SK-N-MC (cell line): Measurements from ENCODE around the gene APOBEC3H.

Experiments
- DNase-seq: peaks from one replicate; pipeline ENCODE4 v3.0.0-alpha.2; 2011; ENCODE audit warnings: low read depth, low spot score
- H3K27ac ChIP-seq: fragments of 200-600 bp; sonication (generic); 2 replicates; pipeline ENCODE4 v1.5.1; 2016; ENCODE audit warnings: mixed run types
- H3K36me3 ChIP-seq: fragments of 200-600 bp; sonication (generic); 2 replicates; pipeline ENCODE4 v1.6.1; 2017; ENCODE audit warnings: antibody characterized with exemption, low read length, mixed read lengths; ENCODE audit not compliant: insufficient read depth
- H3K4me3 ChIP-seq: fragments of 200-600 bp; sonication (generic); 2 replicates; pipeline ENCODE4 v1.5.1; 2016
- H3K9ac ChIP-seq: fragments of 200-600 bp; sonication (generic); 2 replicates; pipeline ENCODE4 v1.8.0; 2017; ENCODE audit warnings: mixed run types, mixed read lengths; ENCODE audit not compliant: insufficient read length
- H3K9me3 ChIP-seq: fragments of 200-600 bp; sonication (generic); 2 replicates; pipeline ENCODE4 v1.6.1; 2017; ENCODE audit warnings: low read depth, mild to moderate bottlenecking, antibody characterized with exemption, low read length, moderate library complexity, mixed read lengths
- EZH2 ChIP-seq: fragments of 200-600 bp; sonication (generic); IDR thresholded peaks from one replicate; pipeline ENCODE4 v1.6.1; 2017; ENCODE audit warnings: antibody characterized with exemption
- FOXP2 ChIP-seq: optimal IDR thresholded peaks from 2 replicates; pipeline ENCODE3; 2011; ENCODE audit warnings: mild to moderate bottlenecking, moderate library complexity; ENCODE audit not compliant: insufficient read depth; ENCODE audit errors: extremely low read length, control extremely low read depth
- POLR2AphosphoS5 ChIP-seq: IDR thresholded peaks from 2 replicates; pipeline ENCODE4 v1.6.1; 2012; ENCODE audit warnings: mild to moderate bottlenecking, low read depth, low read length, borderline replicate concordance

The APOBEC3H gene

DNA sequence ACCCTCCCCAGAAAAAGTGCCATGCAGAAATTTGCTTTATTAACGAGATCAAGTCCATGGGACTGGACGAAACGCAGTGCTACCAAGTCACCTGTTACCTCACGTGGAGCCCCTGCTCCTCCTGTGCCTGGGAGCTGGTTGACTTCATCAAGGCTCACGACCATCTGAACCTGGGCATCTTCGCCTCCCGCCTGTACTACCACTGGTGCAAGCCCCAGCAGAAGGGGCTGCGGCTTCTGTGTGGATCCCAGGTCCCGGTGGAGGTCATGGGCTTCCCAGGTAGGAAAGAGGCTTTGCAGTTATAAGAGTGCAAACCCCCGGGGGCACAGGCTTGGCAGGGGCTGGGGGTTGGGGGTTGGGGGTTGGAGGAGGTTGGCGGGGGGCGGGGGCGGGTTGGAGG is 4.2 kb downstream of the APOBEC3H start:
- no peak overlapping the region for H3K4me3 ChIP-seq
- H3K9me3 ChIP-seq = no peaks in the 10 kb centered on the region
- TF ChIP-seq POLR2AphosphoS5 (no peak), FOXP2 (no peak), EZH2 (no peak)
- H3K9ac ChIP-seq = no peak overlapping the region
- no peak for DNase-seq
- no peaks in the 10 kb centered on the region for H3K36me3 ChIP-seq
- H3K27ac ChIP-seq = no peak overlapping the region

DNA sequence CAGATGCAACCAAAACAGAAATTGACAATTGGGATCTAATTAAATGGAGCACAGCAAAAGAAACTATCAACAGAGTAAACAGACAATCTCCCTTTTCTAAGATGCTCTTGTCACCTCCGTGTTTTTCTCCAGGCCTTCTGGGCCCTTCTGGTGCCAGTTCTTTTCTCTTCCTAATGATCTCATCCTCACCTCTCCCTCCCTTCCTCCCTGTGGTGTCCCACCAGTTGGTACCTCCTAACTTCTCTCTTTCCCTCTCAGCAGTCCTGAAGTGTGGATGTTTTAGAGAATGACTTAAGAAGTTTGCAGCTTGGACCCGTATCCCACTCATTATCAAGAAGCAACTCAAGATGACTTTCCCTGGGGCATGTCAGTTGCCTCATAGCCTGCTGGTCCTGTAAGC is 6.4 kb downstream of the APOBEC3H start:
- TF ChIP-seq POLR2AphosphoS5 (no peak), FOXP2 (no peak), EZH2 (no peak)
- Histone ChIP-seq H3K9me3 (no peaks in the 10 kb centered on the region), H3K4me3 (no peak overlapping the region), H3K36me3 (no peaks in the 10 kb centered on the region), H3K9ac (no peak overlapping the region), H3K27ac (no peak overlapping the region)
- no peak for DNase-seq

DNA sequence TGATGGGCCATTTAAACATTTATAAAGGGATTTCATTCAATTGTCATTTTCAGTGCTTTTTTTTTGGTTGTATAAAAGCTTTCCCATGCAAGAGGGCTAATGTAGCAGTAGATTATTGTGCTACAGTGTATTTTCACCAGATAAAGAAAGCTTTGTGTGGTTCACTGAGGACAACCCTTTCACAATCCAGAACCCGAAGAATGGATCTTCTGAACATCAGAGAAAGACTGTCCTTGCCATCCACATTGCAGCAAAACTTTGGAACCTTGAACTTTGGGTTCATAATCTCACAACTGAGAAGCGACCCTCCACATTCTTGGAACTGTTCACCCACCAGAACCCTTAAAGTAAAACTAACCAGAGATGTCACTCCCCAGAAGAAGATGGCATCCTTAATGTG is 9.3 kb downstream of the APOBEC3H start:
- no peak for DNase-seq
- Histone ChIP-seq H3K9ac (no peak overlapping the region), H3K4me3 (no peak overlapping the region), H3K9me3 (no peaks in the 10 kb centered on the region), H3K27ac (no peak overlapping the region), H3K36me3 (no peaks in the 10 kb centered on the region)
- TF ChIP-seq EZH2 = no peak
- no peak for TF ChIP-seq POLR2AphosphoS5
- no peak for TF ChIP-seq FOXP2

DNA sequence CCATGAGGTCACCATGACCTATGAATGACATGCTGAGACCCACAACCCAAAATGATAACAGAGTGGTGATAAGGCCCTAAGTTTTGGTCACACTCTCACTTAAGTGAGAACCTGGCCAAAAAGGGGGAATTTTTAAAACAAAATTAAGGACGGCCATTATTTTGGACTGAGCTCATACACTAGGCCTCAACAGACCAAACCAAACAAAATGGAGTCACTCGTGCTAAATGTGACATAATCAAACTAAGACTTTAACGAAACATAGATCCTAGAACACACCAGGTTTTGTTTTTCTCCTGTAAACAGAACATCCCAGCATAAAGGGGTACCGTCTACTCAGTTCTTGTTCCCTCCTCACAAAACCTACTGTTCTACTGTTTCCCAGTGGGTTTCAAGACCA is 11.4 kb downstream of the APOBEC3H start:
- H3K27ac ChIP-seq = no peak overlapping the region
- H3K9me3 ChIP-seq = no peaks in the 10 kb centered on the region
- no peak for TF ChIP-seq POLR2AphosphoS5
- TF ChIP-seq EZH2 = no peak
- no peak for TF ChIP-seq FOXP2
- no peak overlapping the region for H3K9ac ChIP-seq
- H3K36me3 ChIP-seq = no peaks in the 10 kb centered on the region
- DNase-seq = no peak
- no peak overlapping the region for H3K4me3 ChIP-seq

DNA sequence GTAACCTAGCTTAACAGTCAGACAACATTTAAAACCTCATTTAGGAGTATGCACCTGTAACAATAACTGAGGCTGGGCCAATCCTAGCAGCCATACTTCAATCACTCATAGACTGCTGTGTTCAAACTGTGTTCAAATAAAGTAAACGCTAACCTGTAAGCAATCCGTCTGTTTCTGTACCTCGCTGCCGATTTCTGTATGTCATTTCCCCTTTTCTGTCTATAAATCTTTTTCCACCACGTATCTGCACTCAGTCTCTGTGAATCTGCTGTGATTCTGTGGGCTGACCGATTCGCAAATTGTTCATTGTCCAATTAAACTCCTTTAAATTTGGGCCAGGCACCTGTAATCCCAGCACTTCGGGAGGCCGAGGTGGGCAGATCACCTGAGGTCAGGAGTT is 12.3 kb downstream of the APOBEC3H start:
- no peaks in the 10 kb centered on the region for H3K36me3 ChIP-seq
- no peak overlapping the region for H3K27ac ChIP-seq
- H3K9ac ChIP-seq = no peak overlapping the region
- TF ChIP-seq POLR2AphosphoS5 = no peak
- no peak for TF ChIP-seq FOXP2
- no peak overlapping the region for H3K4me3 ChIP-seq
- no peak for DNase-seq
- H3K9me3 ChIP-seq = no peaks in the 10 kb centered on the region

DNA sequence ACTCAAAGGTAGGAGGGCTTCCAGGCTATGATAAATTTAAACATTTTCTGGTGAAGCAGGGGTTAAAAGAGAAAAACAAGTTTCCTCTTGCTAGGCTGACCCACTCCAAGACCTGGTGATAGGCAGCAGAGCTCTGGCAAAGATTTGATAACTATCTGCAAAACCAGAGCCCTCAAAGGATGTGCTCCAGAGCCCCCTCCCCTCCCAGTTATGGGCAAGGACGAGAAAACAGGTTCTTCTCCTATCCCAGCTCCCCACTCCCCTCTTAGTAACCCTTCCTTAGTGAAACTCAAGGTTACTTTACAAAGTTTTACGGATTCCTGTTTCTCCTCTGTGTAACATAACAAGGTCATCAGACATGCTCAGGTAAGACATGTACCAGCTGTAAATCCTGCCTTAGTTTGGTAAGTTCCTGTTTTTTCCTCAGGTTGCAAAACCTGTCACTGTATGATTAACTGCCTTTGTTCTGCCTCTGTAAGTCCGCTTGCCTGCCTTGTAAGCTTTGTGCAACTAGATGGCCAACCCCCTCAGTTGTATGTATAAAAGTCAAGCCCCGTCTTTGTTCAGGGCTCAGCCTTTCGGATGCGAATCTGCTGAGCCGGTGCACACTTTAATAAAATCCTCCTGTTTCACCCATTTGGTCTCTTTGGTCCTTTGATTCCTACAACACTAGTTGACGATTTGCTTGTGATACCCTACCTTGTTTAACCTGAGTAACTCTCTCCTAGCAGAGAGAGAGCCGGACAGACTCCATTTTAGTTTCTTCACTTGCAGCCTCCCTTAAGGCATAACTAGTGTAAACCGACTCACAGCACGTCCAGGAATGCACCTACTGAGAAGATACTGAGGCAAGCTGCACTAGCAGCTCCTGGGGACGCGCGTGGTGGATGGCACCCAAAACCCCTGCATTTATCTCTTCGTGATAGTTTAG is 13.9 kb downstream of the APOBEC3H start:
- no peak overlapping the region for H3K9ac ChIP-seq
- H3K9me3 ChIP-seq = no peaks in the 10 kb centered on the region
- DNase-seq = no peak
- no peak overlapping the region for H3K27ac ChIP-seq
- TF ChIP-seq POLR2AphosphoS5 (no peak), EZH2 (no peak), FOXP2 (no peak)
- H3K36me3 ChIP-seq = no peaks in the 10 kb centered on the region
- H3K4me3 ChIP-seq = no peak overlapping the region

DNA sequence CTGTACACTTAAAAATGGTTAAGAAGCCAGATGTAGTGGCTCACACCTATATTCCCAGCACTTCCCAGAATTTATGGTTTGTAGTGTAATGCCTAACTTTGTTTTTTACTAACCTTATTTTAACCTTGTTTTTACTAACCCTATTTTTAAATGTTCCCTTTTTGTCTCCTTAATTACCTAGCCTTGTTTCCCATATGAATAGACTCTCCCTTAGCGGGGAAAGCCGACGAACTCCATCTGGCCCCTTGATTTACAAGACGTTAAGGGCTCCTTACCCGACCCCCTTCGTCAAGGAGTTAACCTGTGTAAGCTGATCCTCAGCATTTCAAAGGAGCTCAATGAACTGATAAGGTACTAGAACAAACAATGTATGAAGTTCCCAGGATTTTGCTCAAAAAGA is 17.1 kb downstream of the APOBEC3H start:
- H3K9ac ChIP-seq = no peak overlapping the region
- no peak for DNase-seq
- no peaks in the 10 kb centered on the region for H3K36me3 ChIP-seq
- no peak overlapping the region for H3K4me3 ChIP-seq
- TF ChIP-seq FOXP2 (no peak), POLR2AphosphoS5 (no peak), EZH2 (no peak)
- H3K9me3 ChIP-seq = no peaks in the 10 kb centered on the region
- no peak overlapping the region for H3K27ac ChIP-seq

DNA sequence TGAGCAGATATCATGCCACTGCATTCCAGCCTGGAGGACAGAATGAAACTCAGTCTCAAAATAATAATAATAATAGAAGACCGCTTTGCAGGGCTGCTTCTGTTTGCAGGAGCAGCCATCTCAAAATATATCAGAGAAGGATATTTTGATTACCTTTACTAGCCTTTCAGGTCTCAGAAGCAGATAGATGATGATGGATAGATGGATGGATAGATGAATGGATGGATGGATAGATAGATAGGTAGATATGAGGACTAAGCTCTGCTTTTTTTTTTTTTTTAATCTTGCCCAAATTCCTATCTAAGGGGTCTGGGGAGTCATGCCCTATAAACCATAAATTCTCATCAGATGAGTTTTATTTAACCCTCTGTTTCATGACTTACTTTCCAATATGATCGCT is 18.5 kb downstream of the APOBEC3H start:
- H3K4me3 ChIP-seq = no peak overlapping the region
- H3K9ac ChIP-seq = no peak overlapping the region
- no peak overlapping the region for H3K27ac ChIP-seq
- no peaks in the 10 kb centered on the region for H3K36me3 ChIP-seq
- TF ChIP-seq EZH2 = no peak
- no peak for TF ChIP-seq FOXP2
- TF ChIP-seq POLR2AphosphoS5 = no peak
- no peak for DNase-seq
- H3K9me3 ChIP-seq = no peaks in the 10 kb centered on the region
